ENCODE results near the gene OPN4. TPM values are rescaled to one million over a fixed set of nuclear protein-coding genes. Genes with fewer than 3 reads are reported as not detected.
"Not testable (repeated sequence)": the region's sequence is repeated elsewhere in the genome, so short reads cannot be mapped to it uniquely, and the experiment has no call there.

The OPN4 gene
- total RNA-seq, 4 donors from 2014 or later = 0.34 TPM; not detected in 3

DNA sequence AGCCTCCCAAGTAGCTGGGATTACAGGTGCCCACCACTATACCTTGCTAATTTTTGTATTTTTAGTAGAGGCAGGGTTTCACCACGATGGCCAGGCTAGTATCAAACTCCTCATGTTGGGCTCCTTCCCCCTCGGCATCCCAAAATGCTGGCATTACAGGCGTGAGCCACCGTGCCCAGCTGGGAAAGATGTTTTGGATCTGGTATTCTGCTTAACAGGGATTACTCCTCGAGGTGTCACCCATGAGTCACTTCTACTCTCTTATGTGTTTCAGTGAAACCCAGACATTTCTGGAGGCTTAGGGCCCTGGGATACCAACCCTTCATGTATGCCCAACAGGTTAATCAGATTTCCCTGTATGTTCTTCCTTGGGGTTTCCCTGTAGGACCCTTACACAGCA is 11.8 kb upstream of the OPN4 start:
- H3K4me3 ChIP-seq = peak overlapping the region; percentile 24
- TF ChIP-seq POLR2AphosphoS5 (IDR thresholded peaks at IDR 0.05) (no peak), EP300 (IDR thresholded peaks at IDR 0.05) (no peak), POLR2A (IDR thresholded peaks at IDR 0.05) (no peak)
- TF ChIP-seq, protein P1, sequence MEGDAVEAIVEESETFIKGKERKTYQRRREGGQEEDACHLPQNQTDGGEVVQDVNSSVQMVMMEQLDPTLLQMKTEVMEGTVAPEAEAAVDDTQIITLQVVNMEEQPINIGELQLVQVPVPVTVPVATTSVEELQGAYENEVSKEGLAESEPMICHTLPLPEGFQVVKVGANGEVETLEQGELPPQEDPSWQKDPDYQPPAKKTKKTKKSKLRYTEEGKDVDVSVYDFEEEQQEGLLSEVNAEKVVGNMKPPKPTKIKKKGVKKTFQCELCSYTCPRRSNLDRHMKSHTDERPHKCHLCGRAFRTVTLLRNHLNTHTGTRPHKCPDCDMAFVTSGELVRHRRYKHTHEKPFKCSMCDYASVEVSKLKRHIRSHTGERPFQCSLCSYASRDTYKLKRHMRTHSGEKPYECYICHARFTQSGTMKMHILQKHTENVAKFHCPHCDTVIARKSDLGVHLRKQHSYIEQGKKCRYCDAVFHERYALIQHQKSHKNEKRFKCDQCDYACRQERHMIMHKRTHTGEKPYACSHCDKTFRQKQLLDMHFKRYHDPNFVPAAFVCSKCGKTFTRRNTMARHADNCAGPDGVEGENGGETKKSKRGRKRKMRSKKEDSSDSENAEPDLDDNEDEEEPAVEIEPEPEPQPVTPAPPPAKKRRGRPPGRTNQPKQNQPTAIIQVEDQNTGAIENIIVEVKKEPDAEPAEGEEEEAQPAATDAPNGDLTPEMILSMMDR (IDR thresholded peaks at IDR 0.05) = no peak

GRCh38 chr10:86644152-86644793 is 10.1 kb upstream of the OPN4 start:
- WGBS = 22% methylated on average over 5 of the region's 5 CpGs

More for the DNA sequence above, 11.8 kb upstream of the OPN4 start:
- Histone ChIP-seq H3K27ac (no peak overlapping the region), H3K36me3 (no peaks in the 10 kb centered on the region), H3K4me1 (peaks cover 20% of the 10 kb centered on the region), H3K27me3 (no peaks in the 10 kb centered on the region), H3K9me3 (no peaks in the 10 kb centered on the region)
- DNase-seq (ENCODE audit: low spot score in 2 of 2) = no peak
- 51% methylated on average over 5 of the region's 5 CpGs for WGBS

GRCh38 chr10:86644794-86645445 is 9.4 kb upstream of the OPN4 start:
- DNase-seq (ENCODE audit: low spot score in 2 of 2) = peak in 1 of 2 donors; percentile 53
- Histone ChIP-seq H3K36me3 (no peaks in the 10 kb centered on the region), H3K9me3 (no peaks in the 10 kb centered on the region), H3K27me3 (no peaks in the 10 kb centered on the region), H3K4me1 (peaks cover 41% of the 10 kb centered on the region), H3K4me3 (no peak overlapping the region), H3K27ac (peak overlapping the region; percentile 87)
- TF ChIP-seq POLR2AphosphoS5 (IDR thresholded peaks at IDR 0.05) = no peak
- TF ChIP-seq EP300 (IDR thresholded peaks at IDR 0.05) = no peak
- no peak for TF ChIP-seq POLR2A (IDR thresholded peaks at IDR 0.05)
- TF ChIP-seq, protein P1 (IDR thresholded peaks at IDR 0.05) = no peak
- 77% methylated on average over 3 of the region's 5 CpGs for WGBS

More at GRCh38 chr10:86644152-86644793, 10.1 kb upstream of the OPN4 start:
- Histone ChIP-seq H3K9me3 (no peaks in the 10 kb centered on the region), H3K4me1 (peaks cover 35% of the 10 kb centered on the region), H3K4me3 (no peak overlapping the region), H3K27me3 (no peaks in the 10 kb centered on the region), H3K27ac (peak overlapping the region; percentile 87), H3K36me3 (no peaks in the 10 kb centered on the region)
- no peak for DNase-seq (ENCODE audit: low spot score in 2 of 2)
- no peak for TF ChIP-seq EP300 (IDR thresholded peaks at IDR 0.05)
- TF ChIP-seq POLR2AphosphoS5 (IDR thresholded peaks at IDR 0.05) = peak in 2 of 3 donors; percentile 45 to 93
- TF ChIP-seq, protein P1 (IDR thresholded peaks at IDR 0.05) = peak; percentile 21 to 26
- TF ChIP-seq POLR2A (IDR thresholded peaks at IDR 0.05) = no peak

- H3K9me3 ChIP-seq; DNase-seq (ENCODE audit: low spot score in 2 of 2); H3K27me3 ChIP-seq; H3K36me3 ChIP-seq; H3K4me3 ChIP-seq: not testable (repeated sequence)
- H3K4me1 ChIP-seq = peaks cover 43% of the 10 kb centered on the region
- H3K27ac ChIP-seq = peak overlapping the region; percentile 87
- WGBS = 94% methylated on average over 5 of the region's 5 CpGs
Measured at GRCh38 chr10:86645621-86646165, 8.7 kb upstream of the OPN4 start.

DNA sequence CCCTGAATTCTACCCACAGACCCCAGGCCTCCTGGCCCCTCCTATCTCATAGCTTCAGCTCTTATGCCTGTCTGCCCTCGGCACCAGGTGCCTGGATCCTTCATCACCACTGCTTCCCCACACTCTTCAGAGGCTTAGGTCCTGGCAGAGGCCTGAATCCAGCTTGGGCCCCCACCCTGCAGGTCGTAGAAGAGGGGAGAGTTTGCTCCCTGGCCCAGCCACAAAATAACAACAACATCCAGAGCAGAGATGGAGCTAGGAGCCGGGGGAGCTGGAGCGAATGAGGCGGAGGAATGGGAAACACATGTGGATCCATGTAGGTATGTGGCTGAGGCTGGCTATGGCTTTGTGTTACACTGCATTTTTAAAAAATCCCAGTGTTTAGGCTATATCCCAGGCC is 7.8 kb upstream of the OPN4 start:
- no peak overlapping the region for H3K4me3 ChIP-seq
- peak in 1 of 2 donors; percentile 40 for DNase-seq (ENCODE audit: low spot score in 2 of 2)
- 91% methylated on average over 5 of the region's 5 CpGs for WGBS
- no peaks in the 10 kb centered on the region for H3K27me3 ChIP-seq
- no peaks in the 10 kb centered on the region for H3K9me3 ChIP-seq
- peaks cover 43% of the 10 kb centered on the region for H3K4me1 ChIP-seq
- TF ChIP-seq, protein P1 (IDR thresholded peaks at IDR 0.05) = no peak
- TF ChIP-seq EP300 (IDR thresholded peaks at IDR 0.05) (no peak), POLR2AphosphoS5 (IDR thresholded peaks at IDR 0.05) (no peak), POLR2A (IDR thresholded peaks at IDR 0.05) (no peak)
- H3K36me3 ChIP-seq = no peaks in the 10 kb centered on the region
- no peak overlapping the region for H3K27ac ChIP-seq
